Measurements from ENCODE around the gene AFG3L2. TPM values are rescaled to one million over a fixed set of nuclear protein-coding genes. Genes with fewer than 3 reads are reported as not detected.

The AFG3L2 gene
- total RNA-seq, 4 donors from 2014 or later = 40.3 to 58.4 (median 44.1) TPM

DNA sequence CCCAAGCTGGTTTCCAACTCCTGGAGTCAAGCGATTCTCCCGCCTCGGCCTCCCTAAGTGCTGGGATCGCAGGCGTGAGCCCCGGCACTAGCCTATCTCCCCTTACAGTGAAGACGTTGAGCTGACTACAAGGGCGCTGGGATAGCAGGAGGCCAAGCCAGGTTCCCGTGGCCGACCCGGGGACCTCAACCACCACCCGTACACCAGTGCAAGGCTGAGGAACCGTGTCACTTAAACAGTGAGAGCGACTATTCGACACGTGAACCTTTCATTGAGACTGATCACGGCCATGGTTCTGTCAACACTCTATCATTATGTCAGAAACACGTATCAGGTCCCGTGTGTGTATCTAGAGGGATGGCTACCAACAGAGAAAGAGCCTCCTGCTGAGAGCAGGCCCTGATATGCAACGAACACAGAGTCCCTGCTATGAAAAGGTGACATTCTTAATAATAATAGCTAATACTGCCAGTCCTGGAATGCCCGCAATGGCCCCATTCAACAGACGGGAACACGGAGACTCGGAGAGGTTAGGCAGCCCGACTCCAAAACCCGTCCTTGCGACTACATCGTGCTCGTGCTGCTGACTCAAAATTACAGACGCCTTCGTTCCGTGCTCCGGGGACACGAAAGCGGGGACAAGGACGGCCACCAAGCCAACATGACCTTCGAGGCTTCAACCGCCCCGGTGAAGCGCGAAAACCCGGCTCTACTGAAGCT lies 833 bp downstream of the AFG3L2 start:
- TF ChIP-seq CTCF (IDR thresholded peaks at IDR 0.05; ENCODE audit: low read depth) = no peak

DNA sequence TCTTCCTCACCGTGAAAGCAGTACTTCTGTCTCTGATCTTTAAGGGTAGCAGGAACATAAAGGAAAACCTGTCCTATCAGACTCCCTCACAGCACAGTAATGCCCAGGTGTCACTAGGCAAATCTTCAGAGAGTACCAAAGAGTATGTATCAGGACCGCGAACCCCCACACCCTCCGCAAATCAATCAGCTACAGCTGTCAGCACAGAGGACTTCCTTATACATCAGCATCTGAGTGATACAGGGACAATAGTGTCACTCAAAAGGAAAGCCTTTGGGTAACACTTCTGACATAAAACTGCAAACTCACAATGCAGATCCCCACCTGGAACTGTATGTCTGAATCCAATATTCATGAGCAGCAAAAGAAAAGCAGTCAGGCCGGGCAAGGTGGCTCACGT lies 2.6 kb downstream of the AFG3L2 start:
- no peak for TF ChIP-seq CTCF (IDR thresholded peaks at IDR 0.05; ENCODE audit: low read depth)

DNA sequence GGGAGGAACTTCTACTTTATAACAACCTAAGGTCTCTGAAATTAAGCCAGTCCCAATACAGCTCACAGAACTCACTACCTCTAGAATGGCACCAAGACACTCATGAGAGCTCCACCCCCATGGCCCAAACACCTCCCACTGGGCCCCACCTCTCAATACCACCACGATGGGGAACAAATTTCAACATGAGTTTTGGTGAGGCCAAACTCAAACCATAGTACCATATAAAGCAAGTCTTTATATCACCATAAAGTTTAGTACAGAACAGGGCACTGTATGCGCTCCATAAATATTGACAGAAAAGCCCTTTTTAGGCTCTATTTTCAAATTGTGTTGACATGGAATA lies 3.3 kb downstream of the AFG3L2 start:
- no peak for TF ChIP-seq CTCF (IDR thresholded peaks at IDR 0.05; ENCODE audit: low read depth)

- TF ChIP-seq CTCF (IDR thresholded peaks at IDR 0.05; ENCODE audit: low read depth) = no peak
Measured at GRCh38 chr18:12373116-12373770, 3.8 kb downstream of the AFG3L2 start.

DNA sequence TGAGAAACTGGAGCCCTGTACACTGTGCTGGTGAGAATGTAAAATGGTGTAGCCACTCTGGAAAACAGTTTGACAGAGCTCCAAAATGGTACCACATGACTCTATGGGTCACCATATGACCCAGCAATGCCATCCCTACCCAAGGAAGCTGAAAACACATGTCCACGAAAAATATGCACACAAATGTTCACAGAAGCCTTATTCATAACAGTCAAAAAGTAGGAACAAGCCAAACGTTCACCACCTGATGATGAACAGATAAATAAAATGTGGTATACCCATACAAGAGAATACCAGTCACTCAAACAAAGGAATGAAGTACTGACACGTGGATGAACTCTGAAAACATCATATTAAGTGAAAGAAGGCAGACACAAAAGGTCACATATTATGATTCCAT lies 4.6 kb downstream of the AFG3L2 start:
- TF ChIP-seq CTCF (IDR thresholded peaks at IDR 0.05; ENCODE audit: low read depth) = no peak

- no peak for TF ChIP-seq CTCF (IDR thresholded peaks at IDR 0.05; ENCODE audit: low read depth)
Measured at GRCh38 chr18:12371590-12371989, 5.4 kb downstream of the AFG3L2 start.

GRCh38 chr18:12369211-12369610 lies 7.8 kb downstream of the AFG3L2 start:
- no peak for TF ChIP-seq CTCF (IDR thresholded peaks at IDR 0.05; ENCODE audit: low read depth)
